GM23248 (cell line): Measurements from ENCODE around the gene TFPI. TPM values are rescaled to one million over a fixed set of nuclear protein-coding genes. Genes with fewer than 3 reads are reported as not detected.

Source experiments
- DNase-seq: peaks from one replicate; pipeline ENCODE4 v3.0.0-alpha.2; 2015
- H2AFZ ChIP-seq: fragments of 200-600 bp; sonication (generic); 2 replicates; pipeline ENCODE4 v1.6.1; 2016; ENCODE audit warnings: antibody characterized with exemption
- H3F3A ChIP-seq: fragments of 200-600 bp; sonication (generic); 2 replicates; pipeline ENCODE4 v1.6.1; 2016; ENCODE audit warnings: mild to moderate bottlenecking, antibody characterized with exemption, mixed run types; ENCODE audit not compliant: insufficient read depth
- H3K27ac ChIP-seq: fragments of 200-600 bp; sonication (generic); 2 replicates; pipeline ENCODE4 v1.5.1; 2016; ENCODE audit warnings: mild to moderate bottlenecking
- H3K27me3 ChIP-seq: fragments of 200-600 bp; sonication (generic); replicated peaks from 2 replicates; pipeline ENCODE4 v1.6.1; 2016; ENCODE audit warnings: mild to moderate bottlenecking; ENCODE audit not compliant: insufficient read depth
- H3K36me3 ChIP-seq: fragments of 200-600 bp; sonication (generic); 2 replicates; pipeline ENCODE4 v1.6.1; 2016; ENCODE audit warnings: low read depth, mild to moderate bottlenecking
- H3K4me1 ChIP-seq: fragments of 200-600 bp; sonication (generic); 2 replicates; pipeline ENCODE4 v1.6.1; 2016; ENCODE audit warnings: mild to moderate bottlenecking; ENCODE audit not compliant: insufficient read depth
- H3K4me2 ChIP-seq: fragments of 200-600 bp; sonication (generic); one replicate; pipeline ENCODE4 v1.6.1; 2016; ENCODE audit warnings: mild to moderate bottlenecking; ENCODE audit not compliant: unreplicated experiment
- H3K4me3 ChIP-seq: fragments of 200-600 bp; sonication (generic); 2 replicates; pipeline ENCODE4 v1.5.1; 2016; ENCODE audit warnings: mild to moderate bottlenecking
- H3K79me2 ChIP-seq: fragments of 200-600 bp; sonication (generic); 2 replicates; pipeline ENCODE4 v1.6.1; 2016; ENCODE audit warnings: mild to moderate bottlenecking; ENCODE audit not compliant: insufficient read depth
- H3K9ac ChIP-seq: fragments of 200-600 bp; sonication (generic); 2 replicates; pipeline ENCODE4 v1.6.1; 2016; ENCODE audit warnings: mild to moderate bottlenecking
- H3K9me2 ChIP-seq: fragments of 200-600 bp; sonication (generic); 2 replicates; pipeline ENCODE4 v1.6.1; 2016; ENCODE audit warnings: mixed run types, mild to moderate bottlenecking, moderate library complexity; ENCODE audit not compliant: insufficient read depth
- H3K9me3 ChIP-seq: fragments of 200-600 bp; sonication (generic); one replicate; pipeline ENCODE4 v1.6.1; 2017; ENCODE audit warnings: low read depth
- H4K20me1 ChIP-seq: fragments of 200-600 bp; sonication (generic); 2 replicates; pipeline ENCODE4 v1.6.0; 2016; ENCODE audit not compliant: insufficient read depth
- EZH2 ChIP-seq: fragments of 200-600 bp; sonication (generic); IDR thresholded peaks from 2 replicates; pipeline ENCODE4 v1.6.1; 2018; ENCODE audit warnings: antibody characterized with exemption, mild to moderate bottlenecking; ENCODE audit not compliant: insufficient read depth, poor library complexity, severe bottlenecking
- EZH2phosphoT487 ChIP-seq: fragments of 200-600 bp; sonication (generic); IDR thresholded peaks from 2 replicates; pipeline ENCODE4 v1.6.1; 2018; ENCODE audit warnings: antibody characterized with exemption, moderate library complexity, mild to moderate bottlenecking, low read depth; ENCODE audit not compliant: insufficient read depth
- WGBS, 2 experiments: methylation state at CpG; one replicate each; pipeline ENCODE4 v1.1.6; 2015 to 2017; ENCODE audit warnings: low lambda C conversion rate in 2 of 2, low coverage in 1 of 2; ENCODE audit errors: missing lambda C conversion rate in 2 of 2; 5-methylcytosine and 5-hydroxymethylcytosine counted together
- in situ Hi-C: fragments of 300-500 bp; cut with MboI; formaldehyde crosslinking; loops from 2 replicates; pipeline ENCODE4 v1.15.0; 2020
- polyA plus RNA-seq: library from polyadenylated mRNA; unstranded; fragments of >200 nt; fragmentation: Nextera tagmentation; extraction: Ambion mirVana; gene quantifications from 2 replicates; pipeline ENCODE4 v1.2.1, GENCODE V29; 2016
- total RNA-seq: library from RNA; depleted of rRNA; stranded (reverse); fragments of >200 nt; shearing (Covaris generic); gene quantifications from 2 replicates; pipeline ENCODE4 v1.2.3, GENCODE V29; 2014

The TFPI gene
- total and polyA plus RNA-seq, 2 experiments from 2014 or later = 48.7 to 64.4 TPM

DNA sequence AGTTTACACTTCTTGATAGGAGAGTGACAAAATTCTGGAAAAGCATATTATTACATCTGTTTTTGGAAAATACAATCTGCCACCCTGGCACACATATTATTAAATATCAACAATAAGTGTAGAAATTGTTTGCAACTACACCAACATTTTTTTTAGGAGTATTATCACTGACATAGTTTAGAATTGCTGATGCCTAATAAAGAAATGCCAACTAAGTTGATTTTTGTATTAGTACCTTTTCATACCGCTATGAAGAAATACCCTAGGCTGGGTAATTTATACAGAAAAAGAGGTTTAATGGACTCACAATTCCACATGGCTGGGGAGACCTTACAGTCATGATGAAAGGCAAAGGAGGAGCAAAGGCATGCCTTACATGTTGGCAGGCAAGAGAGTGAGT lies 35.9 kb upstream of the TFPI start:
- no peaks in the 10 kb centered on the region for H3K9me2 ChIP-seq
- H3K4me2 ChIP-seq = no peak overlapping the region
- no peaks in the 10 kb centered on the region for H3K79me2 ChIP-seq
- in situ Hi-C loops = loop anchor here (10.0 to 25.0 kb wide), 2 partner anchors 235 to 922 kb away; no protein-coding TSS in a partner anchor
- H3F3A ChIP-seq = peaks cover 10% of the 10 kb centered on the region; the same call in 1 of the 2 replicates
- TF ChIP-seq EZH2phosphoT487 (no peak), EZH2 (no peak)
- H3K27ac ChIP-seq = no peak overlapping the region
- H3K36me3 ChIP-seq = no peaks in the 10 kb centered on the region
- no peaks in the 10 kb centered on the region for H3K27me3 ChIP-seq
- H3K4me1 ChIP-seq = peaks cover 12% of the 10 kb centered on the region
- no peak overlapping the region for H3K4me3 ChIP-seq
- H2AFZ ChIP-seq = no peak overlapping the region
- WGBS, 2 experiments = 72 to 86% methylated on average over 1 of the region's 1 CpG
- no peaks in the 10 kb centered on the region for H3K9me3 ChIP-seq
- DNase-seq = no peak
- no peak overlapping the region for H3K9ac ChIP-seq
- no peaks in the 10 kb centered on the region for H4K20me1 ChIP-seq

DNA sequence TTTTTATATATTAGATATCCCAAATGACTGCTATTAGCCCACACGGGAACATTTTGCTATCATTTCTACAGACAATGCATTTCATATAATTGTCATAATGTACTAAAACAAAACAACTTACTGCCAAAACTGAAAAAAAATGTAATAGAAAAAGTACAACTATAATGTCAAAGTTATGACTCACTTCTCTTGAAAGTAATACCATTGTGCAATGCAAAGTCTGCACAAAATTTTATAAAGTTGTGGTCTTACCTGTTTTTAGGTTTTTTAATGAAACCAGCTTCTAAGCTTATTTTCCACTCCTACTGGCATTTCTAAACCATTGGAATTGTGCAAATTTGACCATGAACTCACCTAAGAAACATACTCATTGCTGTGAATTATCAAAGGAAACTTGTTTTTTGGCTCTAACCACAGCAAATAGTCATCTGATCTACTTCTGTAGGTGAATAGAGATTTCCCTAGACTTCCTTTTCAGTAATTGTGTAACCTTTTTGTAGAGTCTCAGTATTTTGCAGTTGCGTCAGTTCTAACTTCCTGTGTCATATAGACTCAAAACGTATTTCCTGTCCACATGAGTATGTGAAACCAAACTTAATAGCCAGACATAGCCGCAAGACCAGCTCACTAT lies 31.9 kb upstream of the TFPI start:
- WGBS, 2 experiments = 72 to 74% methylated on average over 4 of the region's 4 CpGs
- Histone ChIP-seq H3K27me3 (no peaks in the 10 kb centered on the region), H3K36me3 (no peaks in the 10 kb centered on the region), H3K9me2 (no peaks in the 10 kb centered on the region), H3K27ac (no peak overlapping the region), H3K79me2 (no peaks in the 10 kb centered on the region), H3K4me3 (no peak overlapping the region), H2AFZ (no peak overlapping the region), H4K20me1 (no peaks in the 10 kb centered on the region), H3K9me3 (no peaks in the 10 kb centered on the region), H3K9ac (no peak overlapping the region), H3K4me1 (peaks cover 10% of the 10 kb centered on the region), H3F3A (peaks cover 10% of the 10 kb centered on the region; the same call in 1 of the 2 replicates), H3K4me2 (no peak overlapping the region)
- peak; percentile 68 for DNase-seq
- TF ChIP-seq EZH2phosphoT487 (no peak), EZH2 (no peak)
- in situ Hi-C loops = loop anchor here (25.0 kb wide), 1 partner anchor 926 kb away; no protein-coding TSS in a partner anchor

DNA sequence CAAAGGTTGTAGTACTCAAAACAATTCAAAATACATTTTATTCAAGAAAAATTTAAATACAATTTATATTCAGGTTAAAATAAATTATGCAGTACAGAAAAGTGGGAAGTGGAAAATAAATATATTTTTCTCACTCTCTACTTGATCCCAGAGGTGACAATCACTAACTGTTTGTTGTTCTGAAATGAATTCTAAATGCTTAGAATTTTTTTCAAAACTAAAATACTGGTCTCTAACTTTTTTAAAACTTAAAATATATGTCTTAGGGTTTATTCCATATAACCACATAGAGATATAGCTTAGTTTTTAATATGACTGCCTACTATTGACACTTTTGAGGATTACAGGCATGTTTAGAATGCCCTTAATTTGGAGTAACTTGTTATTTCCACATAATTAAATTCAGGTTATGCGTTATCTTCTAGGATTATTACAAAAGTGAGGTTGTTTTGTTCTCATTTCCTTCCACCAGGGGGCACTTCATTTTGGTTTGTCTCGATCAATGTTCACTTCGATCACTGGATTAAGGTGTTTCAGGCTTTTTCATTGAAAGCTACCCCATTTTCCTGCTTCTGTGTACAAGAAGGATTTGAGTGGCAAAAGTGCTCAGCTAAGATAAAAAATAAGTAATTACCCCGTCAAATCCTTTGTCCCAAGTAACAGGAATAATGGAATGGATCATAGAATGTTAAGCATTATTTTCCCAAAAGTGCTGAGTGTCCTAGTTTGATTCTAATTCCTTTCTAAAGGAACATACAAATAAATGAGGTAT lies 27.1 kb upstream of the TFPI start:
- H3F3A ChIP-seq = peaks cover 6% of the 10 kb centered on the region; the same call in 1 of the 2 replicates
- no peaks in the 10 kb centered on the region for H3K27me3 ChIP-seq
- TF ChIP-seq EZH2phosphoT487 (no peak), EZH2 (no peak)
- H3K4me1 ChIP-seq = peaks cover 17% of the 10 kb centered on the region
- H3K79me2 ChIP-seq = no peaks in the 10 kb centered on the region
- H3K9me2 ChIP-seq = no peaks in the 10 kb centered on the region
- H3K9me3 ChIP-seq = no peaks in the 10 kb centered on the region
- H4K20me1 ChIP-seq = no peaks in the 10 kb centered on the region
- in situ Hi-C loops = loop anchor here (25.0 kb wide), 1 partner anchor 931 kb away; no protein-coding TSS in a partner anchor
- peak overlapping the region; percentile 87 for H3K4me2 ChIP-seq
- 2% methylated on average over 4 of the region's 4 CpGs for WGBS, 2 experiments
- H3K9ac ChIP-seq = peak overlapping the region; percentile 65
- H2AFZ ChIP-seq = peak overlapping the region; percentile 86
- no peaks in the 10 kb centered on the region for H3K36me3 ChIP-seq
- DNase-seq = peak; percentile 58
- peak overlapping the region; percentile 58 for H3K4me3 ChIP-seq
- H3K27ac ChIP-seq = 0 out of 2 replicates have a peak overlapping the region, but pooled peaks have one; percentile 4

DNA sequence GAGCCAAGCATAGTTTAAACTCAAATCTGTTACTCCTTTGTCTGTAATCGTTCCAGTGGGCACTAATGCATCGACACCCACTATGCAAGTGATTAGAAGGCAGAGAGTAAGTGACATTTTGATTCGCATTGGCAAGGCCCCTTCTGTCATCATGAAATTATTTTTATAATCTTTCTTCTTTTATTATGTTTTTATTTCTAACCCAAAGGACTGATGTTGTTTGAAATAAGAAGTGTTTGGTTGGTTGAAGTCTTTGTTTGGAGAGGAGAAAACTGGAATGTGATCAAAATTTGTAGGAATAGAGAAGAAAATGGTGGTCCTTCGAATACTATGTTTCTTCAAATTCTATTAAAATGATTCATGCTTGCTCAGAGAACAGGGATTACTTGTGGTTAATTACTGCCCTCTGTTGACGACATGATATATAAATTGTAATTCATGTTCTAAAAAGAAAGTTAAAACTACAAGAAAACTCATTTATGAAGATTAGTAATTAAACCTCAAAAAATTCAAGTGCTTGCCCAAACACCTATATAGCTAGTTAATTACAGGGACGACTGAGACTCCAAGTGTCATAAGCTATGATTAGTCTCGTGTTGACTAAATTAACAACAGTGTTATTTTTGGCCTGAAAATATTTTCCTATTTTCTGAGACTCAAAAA lies 26.4 kb upstream of the TFPI start:
- peaks cover 13% of the 10 kb centered on the region for H3K4me1 ChIP-seq
- no peaks in the 10 kb centered on the region for H3K79me2 ChIP-seq
- no peak for TF ChIP-seq EZH2phosphoT487
- TF ChIP-seq EZH2 = no peak
- H3K9me3 ChIP-seq = no peaks in the 10 kb centered on the region
- 18 to 19% methylated on average over 7 of the region's 7 CpGs for WGBS, 2 experiments
- peak; percentile 85 for DNase-seq
- no peaks in the 10 kb centered on the region for H3K36me3 ChIP-seq
- in situ Hi-C loops = loop anchor here (25.0 kb wide), 1 partner anchor 932 kb away; no protein-coding TSS in a partner anchor
- peak overlapping the region; percentile 87 for H3K4me2 ChIP-seq
- H3K27me3 ChIP-seq = no peaks in the 10 kb centered on the region
- peak overlapping the region; percentile 65 for H3K9ac ChIP-seq
- H3K27ac ChIP-seq = 0 out of 2 replicates have a peak overlapping the region, but pooled peaks have one; percentile 4
- H4K20me1 ChIP-seq = no peaks in the 10 kb centered on the region
- H3K9me2 ChIP-seq = no peaks in the 10 kb centered on the region
- H3F3A ChIP-seq = no peaks in the 10 kb centered on the region
- peak overlapping the region; percentile 58 for H3K4me3 ChIP-seq
- H2AFZ ChIP-seq = peak overlapping the region; percentile 86
